GM18517 (cell line): ENCODE measurements around the gene GUCY1A1.

Source experiments
- ATAC-seq: cut with Tn5 transposase; IDR thresholded peaks from one replicate; pipeline ENCODE4 v1.9.1; 2021; ENCODE audit warnings: mild to moderate bottlenecking, moderate library complexity; ENCODE audit not compliant: unreplicated experiment

Gene GUCY1A1

GRCh38 chr4:155690044-155690837 lies 23.6 kb downstream of the GUCY1A1 start:
- no peak for ATAC-seq

GRCh38 chr4:155692361-155692760 lies 25.7 kb downstream of the GUCY1A1 start:
- ATAC-seq: no peak

- ATAC-seq: no peak
Measured at GRCh38 chr4:155693015-155693663, 26.5 kb downstream of the GUCY1A1 start.

- ATAC-seq: no peak
Measured at GRCh38 chr4:155694100-155694785, 27.6 kb downstream of the GUCY1A1 start.

GRCh38 chr4:155696226-155696625 lies 29.6 kb downstream of the GUCY1A1 start:
- ATAC-seq: no peak

GRCh38 chr4:155696726-155697125 lies 30.1 kb downstream of the GUCY1A1 start:
- no peak for ATAC-seq

- no peak for ATAC-seq
Measured at GRCh38 chr4:155701827-155702226, 35.2 kb downstream of the GUCY1A1 start.

- peak; percentile 89 for ATAC-seq
Measured at GRCh38 chr4:155703486-155704247, 37.0 kb downstream of the GUCY1A1 start.

GRCh38 chr4:155704841-155705404 lies 38.3 kb downstream of the GUCY1A1 start:
- no peak for ATAC-seq

- no peak for ATAC-seq
Measured at GRCh38 chr4:155705664-155706063, 39.0 kb downstream of the GUCY1A1 start.

GRCh38 chr4:155706147-155706546 lies 39.5 kb downstream of the GUCY1A1 start:
- no peak for ATAC-seq

- no peak for ATAC-seq
Measured at GRCh38 chr4:155707251-155707650, 40.6 kb downstream of the GUCY1A1 start.

- no peak for ATAC-seq
Measured at GRCh38 chr4:155708782-155709181, 42.1 kb downstream of the GUCY1A1 start.

GRCh38 chr4:155709918-155710317 lies 43.3 kb downstream of the GUCY1A1 start:
- no peak for ATAC-seq

- no peak for ATAC-seq
Measured at GRCh38 chr4:155711556-155711955, 44.9 kb downstream of the GUCY1A1 start.

GRCh38 chr4:155712846-155713245 lies 46.2 kb downstream of the GUCY1A1 start:
- ATAC-seq: no peak

- no peak for ATAC-seq
Measured at GRCh38 chr4:155713911-155714310, 47.3 kb downstream of the GUCY1A1 start.

GRCh38 chr4:155722336-155722735 lies 55.7 kb downstream of the GUCY1A1 start:
- ATAC-seq: no peak

GRCh38 chr4:155722816-155723499 lies 56.3 kb downstream of the GUCY1A1 start:
- no peak for ATAC-seq

- no peak for ATAC-seq
Measured at GRCh38 chr4:155724731-155725130, 58.1 kb downstream of the GUCY1A1 start.
